ENCODE measurements around the gene DRAM2. TPM values are rescaled to one million over a fixed set of nuclear protein-coding genes. Genes with fewer than 3 reads are reported as not detected.
A peak's percentile ranks its signal among the peaks of the same experiment; 100 is the strongest.

DRAM2 gene
- total and polyA plus RNA-seq, 9 of the 15 experiments (the other 6 are each of a cell fraction or from before 2014, with no cell fraction given) = 29.0 to 161 (median 53.5) TPM

DNA sequence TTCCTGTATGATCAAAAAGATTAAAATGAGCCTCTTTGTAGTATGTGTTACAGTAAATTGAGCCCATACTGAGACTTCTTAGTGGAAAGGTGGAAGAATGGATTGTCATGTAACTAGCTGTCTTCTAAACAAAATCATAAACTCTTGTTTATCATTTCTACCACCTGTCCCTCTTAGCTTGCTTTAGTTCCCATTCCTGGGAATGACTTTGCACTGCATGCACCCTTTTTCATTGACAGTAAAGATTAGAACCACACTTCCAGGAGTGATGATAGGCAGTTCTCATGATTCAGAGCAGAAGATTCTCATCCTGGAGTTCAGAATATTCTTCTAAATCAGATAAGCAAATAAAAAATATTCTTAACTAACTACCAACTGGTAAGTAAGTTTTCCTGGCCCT, 32.6 kb upstream of the DRAM2 start (continued):
- TF ChIP-seq, protein P1, sequence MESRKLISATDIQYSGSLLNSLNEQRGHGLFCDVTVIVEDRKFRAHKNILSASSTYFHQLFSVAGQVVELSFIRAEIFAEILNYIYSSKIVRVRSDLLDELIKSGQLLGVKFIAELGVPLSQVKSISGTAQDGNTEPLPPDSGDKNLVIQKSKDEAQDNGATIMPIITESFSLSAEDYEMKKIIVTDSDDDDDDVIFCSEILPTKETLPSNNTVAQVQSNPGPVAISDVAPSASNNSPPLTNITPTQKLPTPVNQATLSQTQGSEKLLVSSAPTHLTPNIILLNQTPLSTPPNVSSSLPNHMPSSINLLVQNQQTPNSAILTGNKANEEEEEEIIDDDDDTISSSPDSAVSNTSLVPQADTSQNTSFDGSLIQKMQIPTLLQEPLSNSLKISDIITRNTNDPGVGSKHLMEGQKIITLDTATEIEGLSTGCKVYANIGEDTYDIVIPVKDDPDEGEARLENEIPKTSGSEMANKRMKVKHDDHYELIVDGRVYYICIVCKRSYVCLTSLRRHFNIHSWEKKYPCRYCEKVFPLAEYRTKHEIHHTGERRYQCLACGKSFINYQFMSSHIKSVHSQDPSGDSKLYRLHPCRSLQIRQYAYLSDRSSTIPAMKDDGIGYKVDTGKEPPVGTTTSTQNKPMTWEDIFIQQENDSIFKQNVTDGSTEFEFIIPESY (CRISPR knock-in tag; IDR thresholded peaks at IDR 0.05) = no peak
- TF ChIP-seq ZNF717 (CRISPR knock-in tag; IDR thresholded peaks at IDR 0.05) (no peak), POU5F1 (IDR thresholded peaks at IDR 0.05; ENCODE audit: borderline replicate concordance, low read depth, low read length, partially characterized antibody) (no peak), TCF7 (IDR thresholded peaks at IDR 0.05; ENCODE audit: borderline replicate concordance) (no peak), FOSL1 (tag; conservative IDR thresholded peaks at IDR 0.05) (peak; percentile 51), XRCC3 (IDR thresholded peaks at IDR 0.05) (no peak), FOXK2 (conservative IDR thresholded peaks at IDR 0.05 in 1 of 2, IDR thresholded peaks at IDR 0.05 in 1 of 2; ENCODE audit: low read depth in 2 of 2) (peak; percentile 66 to 77; a peak in 2 of 4 replicates), SMARCB1 (IDR thresholded peaks at IDR 0.05; ENCODE audit: insufficient read length, low read depth) (no peak), BRCA1 (IDR thresholded peaks at IDR 0.05) (no peak), BRCA1 (CRISPR knock-in tag; IDR thresholded peaks at IDR 0.05) (no peak), ZNF165 (CRISPR knock-in tag; IDR thresholded peaks at IDR 0.05; ENCODE audit: borderline replicate concordance) (no peak), HEY1 (CRISPR knock-in tag; IDR thresholded peaks at IDR 0.05; ENCODE audit: borderline replicate concordance) (no peak), ZFPM2 (CRISPR knock-in tag; IDR thresholded peaks at IDR 0.05) (no peak)
- TF ChIP-seq, protein P2, sequence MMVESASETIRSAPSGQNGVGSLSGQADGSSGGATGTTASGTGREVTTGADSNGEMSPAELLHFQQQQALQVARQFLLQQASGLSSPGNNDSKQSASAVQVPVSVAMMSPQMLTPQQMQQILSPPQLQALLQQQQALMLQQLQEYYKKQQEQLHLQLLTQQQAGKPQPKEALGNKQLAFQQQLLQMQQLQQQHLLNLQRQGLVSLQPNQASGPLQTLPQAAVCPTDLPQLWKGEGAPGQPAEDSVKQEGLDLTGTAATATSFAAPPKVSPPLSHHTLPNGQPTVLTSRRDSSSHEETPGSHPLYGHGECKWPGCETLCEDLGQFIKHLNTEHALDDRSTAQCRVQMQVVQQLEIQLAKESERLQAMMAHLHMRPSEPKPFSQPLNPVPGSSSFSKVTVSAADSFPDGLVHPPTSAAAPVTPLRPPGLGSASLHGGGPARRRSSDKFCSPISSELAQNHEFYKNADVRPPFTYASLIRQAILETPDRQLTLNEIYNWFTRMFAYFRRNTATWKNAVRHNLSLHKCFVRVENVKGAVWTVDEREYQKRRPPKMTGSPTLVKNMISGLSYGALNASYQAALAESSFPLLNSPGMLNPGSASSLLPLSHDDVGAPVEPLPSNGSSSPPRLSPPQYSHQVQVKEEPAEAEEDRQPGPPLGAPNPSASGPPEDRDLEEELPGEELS (CRISPR knock-in tag; IDR thresholded peaks at IDR 0.05; ENCODE audit: borderline replicate concordance) = no peak
- TF ChIP-seq, protein P3, sequence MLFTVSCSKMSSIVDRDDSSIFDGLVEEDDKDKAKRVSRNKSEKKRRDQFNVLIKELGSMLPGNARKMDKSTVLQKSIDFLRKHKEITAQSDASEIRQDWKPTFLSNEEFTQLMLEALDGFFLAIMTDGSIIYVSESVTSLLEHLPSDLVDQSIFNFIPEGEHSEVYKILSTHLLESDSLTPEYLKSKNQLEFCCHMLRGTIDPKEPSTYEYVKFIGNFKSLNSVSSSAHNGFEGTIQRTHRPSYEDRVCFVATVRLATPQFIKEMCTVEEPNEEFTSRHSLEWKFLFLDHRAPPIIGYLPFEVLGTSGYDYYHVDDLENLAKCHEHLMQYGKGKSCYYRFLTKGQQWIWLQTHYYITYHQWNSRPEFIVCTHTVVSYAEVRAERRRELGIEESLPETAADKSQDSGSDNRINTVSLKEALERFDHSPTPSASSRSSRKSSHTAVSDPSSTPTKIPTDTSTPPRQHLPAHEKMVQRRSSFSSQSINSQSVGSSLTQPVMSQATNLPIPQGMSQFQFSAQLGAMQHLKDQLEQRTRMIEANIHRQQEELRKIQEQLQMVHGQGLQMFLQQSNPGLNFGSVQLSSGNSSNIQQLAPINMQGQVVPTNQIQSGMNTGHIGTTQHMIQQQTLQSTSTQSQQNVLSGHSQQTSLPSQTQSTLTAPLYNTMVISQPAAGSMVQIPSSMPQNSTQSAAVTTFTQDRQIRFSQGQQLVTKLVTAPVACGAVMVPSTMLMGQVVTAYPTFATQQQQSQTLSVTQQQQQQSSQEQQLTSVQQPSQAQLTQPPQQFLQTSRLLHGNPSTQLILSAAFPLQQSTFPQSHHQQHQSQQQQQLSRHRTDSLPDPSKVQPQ (CRISPR knock-in tag; IDR thresholded peaks at IDR 0.05; ENCODE audit: borderline replicate concordance) = no peak
- TF ChIP-seq, protein P4, sequence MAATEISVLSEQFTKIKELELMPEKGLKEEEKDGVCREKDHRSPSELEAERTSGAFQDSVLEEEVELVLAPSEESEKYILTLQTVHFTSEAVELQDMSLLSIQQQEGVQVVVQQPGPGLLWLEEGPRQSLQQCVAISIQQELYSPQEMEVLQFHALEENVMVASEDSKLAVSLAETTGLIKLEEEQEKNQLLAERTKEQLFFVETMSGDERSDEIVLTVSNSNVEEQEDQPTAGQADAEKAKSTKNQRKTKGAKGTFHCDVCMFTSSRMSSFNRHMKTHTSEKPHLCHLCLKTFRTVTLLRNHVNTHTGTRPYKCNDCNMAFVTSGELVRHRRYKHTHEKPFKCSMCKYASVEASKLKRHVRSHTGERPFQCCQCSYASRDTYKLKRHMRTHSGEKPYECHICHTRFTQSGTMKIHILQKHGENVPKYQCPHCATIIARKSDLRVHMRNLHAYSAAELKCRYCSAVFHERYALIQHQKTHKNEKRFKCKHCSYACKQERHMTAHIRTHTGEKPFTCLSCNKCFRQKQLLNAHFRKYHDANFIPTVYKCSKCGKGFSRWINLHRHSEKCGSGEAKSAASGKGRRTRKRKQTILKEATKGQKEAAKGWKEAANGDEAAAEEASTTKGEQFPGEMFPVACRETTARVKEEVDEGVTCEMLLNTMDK (IDR thresholded peaks at IDR 0.05; ENCODE audit: borderline replicate concordance, insufficient read depth, low read depth, low read length, poor library complexity, severe bottlenecking) = no peak
- TF ChIP-seq, protein P5, sequence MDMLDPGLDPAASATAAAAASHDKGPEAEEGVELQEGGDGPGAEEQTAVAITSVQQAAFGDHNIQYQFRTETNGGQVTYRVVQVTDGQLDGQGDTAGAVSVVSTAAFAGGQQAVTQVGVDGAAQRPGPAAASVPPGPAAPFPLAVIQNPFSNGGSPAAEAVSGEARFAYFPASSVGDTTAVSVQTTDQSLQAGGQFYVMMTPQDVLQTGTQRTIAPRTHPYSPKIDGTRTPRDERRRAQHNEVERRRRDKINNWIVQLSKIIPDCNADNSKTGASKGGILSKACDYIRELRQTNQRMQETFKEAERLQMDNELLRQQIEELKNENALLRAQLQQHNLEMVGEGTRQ (CRISPR knock-in tag; IDR thresholded peaks at IDR 0.05) = no peak

Data from K562 (cell line).